Activated T-cell treated with anti-CD3 and anti-CD28 coated beads, Interleukin-2, amount 50 U/mL, for 72 hours (primary cell): ENCODE results near the gene ZDHHC1. TPM values are rescaled to one million over a fixed set of nuclear protein-coding genes. Genes with fewer than 3 reads are reported as not detected.
A peak's percentile ranks its signal among the peaks of the same experiment; 100 is the strongest.

ENCODE experiments used
- ATAC-seq, 2 donors: fragments of 150-1000 bp; cut with Tn5 transposase; replicated peaks in 1 of 2; 2 replicates each; pipeline ENCODE4 v1.10.0; 2021; ENCODE audit warnings: moderate library complexity in 2 of 2, mild to moderate bottlenecking in 1 of 2
- DNase-seq, 2 donors: peaks; one replicate each; pipeline ENCODE4 v3.0.0; 2021 to 2022; ENCODE audit warnings: mixed read lengths in 1 of 2
- H3K27ac Mint-ChIP-seq: one replicate; pipeline ENCODE4 v1.8.0; 2022; ENCODE audit warnings: mild to moderate bottlenecking, moderate library complexity, mixed read lengths
- H3K27me3 Mint-ChIP-seq: one replicate; pipeline ENCODE4 v1.8.0; 2022; ENCODE audit warnings: low read depth, mixed read lengths
- H3K36me3 Mint-ChIP-seq, 2 donors: one replicate each; pipeline ENCODE4 v1.8.0; 2022; ENCODE audit warnings: mixed read lengths in 2 of 2, mild to moderate bottlenecking in 1 of 2; ENCODE audit not compliant: insufficient read depth in 2 of 2
- H3K4me1 Mint-ChIP-seq: one replicate; pipeline ENCODE4 v1.8.0; 2022; ENCODE audit warnings: low read depth, mixed read lengths
- H3K4me3 Mint-ChIP-seq, 2 donors: one replicate each; pipeline ENCODE4 v1.8.0; 2022; ENCODE audit warnings: mild to moderate bottlenecking in 2 of 2, mixed read lengths in 2 of 2, moderate library complexity in 2 of 2
- H3K9me3 Mint-ChIP-seq, 2 donors: one replicate each; pipeline ENCODE4 v1.8.0; 2022; ENCODE audit warnings: mixed read lengths in 2 of 2
- total RNA-seq, 2 donors: library from RNA; stranded (reverse); gene quantifications; one replicate each; pipeline ENCODE4 v1.2.3, GENCODE V29; 2022

Gene ZDHHC1
- total RNA-seq, 2 donors from 2014 or later, result 1.9 to 2.1 TPM

GRCh38 chr16:67456391-67457081 lies 40.3 kb upstream of the ZDHHC1 start:
- Mint-ChIP-seq H3K4me1 (peaks cover 6% of the 10 kb centered on the region), H3K27me3 (no peaks in the 10 kb centered on the region), H3K9me3 (no peaks in the 10 kb centered on the region), H3K27ac (no peak overlapping the region), H3K36me3 (no peaks in the 10 kb centered on the region), H3K4me3 (no peak overlapping the region)
- no peak for DNase-seq
- no peak for ATAC-seq

- no peaks in the 10 kb centered on the region for H3K9me3 Mint-ChIP-seq
- no peak overlapping the region for H3K4me3 Mint-ChIP-seq
- no peaks in the 10 kb centered on the region for H3K36me3 Mint-ChIP-seq
- H3K4me1 Mint-ChIP-seq, result peaks cover 6% of the 10 kb centered on the region
- no peaks in the 10 kb centered on the region for H3K27me3 Mint-ChIP-seq
- DNase-seq (no peak), ATAC-seq (no peak)
- peak overlapping the region; percentile 44 for H3K27ac Mint-ChIP-seq
Observed at GRCh38 chr16:67454852-67455251, 38.6 kb upstream of the ZDHHC1 start.

- H3K27ac Mint-ChIP-seq, result no peak overlapping the region
- H3K9me3 Mint-ChIP-seq, result no peaks in the 10 kb centered on the region
- H3K27me3 Mint-ChIP-seq, result no peaks in the 10 kb centered on the region
- H3K4me1 Mint-ChIP-seq, result peaks cover 6% of the 10 kb centered on the region
- no peak for ATAC-seq
- no peak for DNase-seq
- H3K36me3 Mint-ChIP-seq, result no peaks in the 10 kb centered on the region
- H3K4me3 Mint-ChIP-seq, result no peak overlapping the region
Observed at GRCh38 chr16:67454104-67454503, 37.8 kb upstream of the ZDHHC1 start.

GRCh38 chr16:67451704-67452435 lies 35.6 kb upstream of the ZDHHC1 start:
- ATAC-seq, result no peak
- H3K4me1 Mint-ChIP-seq, result peaks cover 2% of the 10 kb centered on the region
- no peaks in the 10 kb centered on the region for H3K36me3 Mint-ChIP-seq
- H3K4me3 Mint-ChIP-seq, result no peak overlapping the region
- no peak overlapping the region for H3K27ac Mint-ChIP-seq
- no peak for DNase-seq
- H3K27me3 Mint-ChIP-seq, result no peaks in the 10 kb centered on the region
- H3K9me3 Mint-ChIP-seq, result no peaks in the 10 kb centered on the region

- Mint-ChIP-seq H3K36me3 (no peaks in the 10 kb centered on the region), H3K27me3 (no peaks in the 10 kb centered on the region), H3K4me1 (no peaks in the 10 kb centered on the region), H3K4me3 (no peak overlapping the region), H3K27ac (no peak overlapping the region), H3K9me3 (no peaks in the 10 kb centered on the region)
- DNase-seq (no peak), ATAC-seq (no peak)
Observed at GRCh38 chr16:67451061-67451703, 34.9 kb upstream of the ZDHHC1 start.

GRCh38 chr16:67449739-67450138 lies 33.5 kb upstream of the ZDHHC1 start:
- Mint-ChIP-seq H3K9me3 (no peaks in the 10 kb centered on the region), H3K27ac (no peak overlapping the region), H3K36me3 (no peaks in the 10 kb centered on the region), H3K4me3 (no peak overlapping the region), H3K27me3 (no peaks in the 10 kb centered on the region), H3K4me1 (no peaks in the 10 kb centered on the region)
- ATAC-seq, result no peak
- no peak for DNase-seq

GRCh38 chr16:67449336-67449735 lies 33.1 kb upstream of the ZDHHC1 start:
- H3K4me3 Mint-ChIP-seq, result no peak overlapping the region
- H3K27ac Mint-ChIP-seq, result no peak overlapping the region
- no peaks in the 10 kb centered on the region for H3K4me1 Mint-ChIP-seq
- H3K9me3 Mint-ChIP-seq, result no peaks in the 10 kb centered on the region
- H3K36me3 Mint-ChIP-seq, result no peaks in the 10 kb centered on the region
- ATAC-seq (no peak), DNase-seq (no peak)
- H3K27me3 Mint-ChIP-seq, result no peaks in the 10 kb centered on the region

GRCh38 chr16:67448580-67448979 lies 32.3 kb upstream of the ZDHHC1 start:
- Mint-ChIP-seq H3K4me1 (no peaks in the 10 kb centered on the region), H3K9me3 (no peaks in the 10 kb centered on the region), H3K36me3 (no peaks in the 10 kb centered on the region), H3K27ac (no peak overlapping the region), H3K27me3 (no peaks in the 10 kb centered on the region), H3K4me3 (no peak overlapping the region)
- no peak for ATAC-seq
- DNase-seq, result no peak

- Mint-ChIP-seq H3K9me3 (no peaks in the 10 kb centered on the region), H3K4me3 (no peak overlapping the region), H3K27ac (no peak overlapping the region), H3K36me3 (no peaks in the 10 kb centered on the region), H3K4me1 (no peaks in the 10 kb centered on the region), H3K27me3 (no peaks in the 10 kb centered on the region)
- ATAC-seq (peak; percentile 88), DNase-seq (peak; percentile 77 to 78)
Observed at GRCh38 chr16:67447508-67448076, 31.3 kb upstream of the ZDHHC1 start.

- no peak overlapping the region for H3K27ac Mint-ChIP-seq
- H3K36me3 Mint-ChIP-seq, result no peaks in the 10 kb centered on the region
- no peak for ATAC-seq
- no peak overlapping the region for H3K4me3 Mint-ChIP-seq
- DNase-seq, result no peak
- H3K9me3 Mint-ChIP-seq, result no peaks in the 10 kb centered on the region
- no peaks in the 10 kb centered on the region for H3K4me1 Mint-ChIP-seq
- no peaks in the 10 kb centered on the region for H3K27me3 Mint-ChIP-seq
Observed at GRCh38 chr16:67446968-67447507, 30.8 kb upstream of the ZDHHC1 start.

GRCh38 chr16:67445913-67446907 lies 29.9 kb upstream of the ZDHHC1 start:
- no peak for DNase-seq
- Mint-ChIP-seq H3K4me1 (no peaks in the 10 kb centered on the region), H3K36me3 (no peaks in the 10 kb centered on the region), H3K4me3 (no peak overlapping the region), H3K27me3 (no peaks in the 10 kb centered on the region), H3K9me3 (no peaks in the 10 kb centered on the region), H3K27ac (no peak overlapping the region)
- no peak for ATAC-seq

GRCh38 chr16:67445441-67445912 lies 29.2 kb upstream of the ZDHHC1 start:
- no peaks in the 10 kb centered on the region for H3K4me1 Mint-ChIP-seq
- no peak overlapping the region for H3K27ac Mint-ChIP-seq
- DNase-seq, result no peak
- no peak for ATAC-seq
- H3K27me3 Mint-ChIP-seq, result no peaks in the 10 kb centered on the region
- H3K9me3 Mint-ChIP-seq, result no peaks in the 10 kb centered on the region
- no peaks in the 10 kb centered on the region for H3K36me3 Mint-ChIP-seq
- H3K4me3 Mint-ChIP-seq, result no peak overlapping the region
